Caco-2 (cell line): ENCODE measurements around the gene SEMA4G. TPM values are rescaled to one million over a fixed set of nuclear protein-coding genes. Genes with fewer than 3 reads are reported as not detected.

ENCODE experiments used
- BruUV-seq: library from RNA; stranded (reverse); fragments of 400-500 nt; replicated peaks from 2 replicates; lab custom pipeline; 2021; lab: Mats Ljungman, UMichigan
- CTCF ChIA-PET: fragments of 300-600 bp; sonication (Branson Sonifier 250); formaldehyde crosslinking; loops from one replicate; lab custom pipeline; 2022; ENCODE audit warnings: antibody characterized with exemption; lab: Charles Lee
- POLR2A ChIA-PET: fragments of 300-600 bp; sonication (Branson Sonifier 250); formaldehyde crosslinking; loops from one replicate; lab custom pipeline; 2022; ENCODE audit warnings: antibody characterized with exemption; lab: Charles Lee
- DNase-seq, 2 experiments: peaks; one replicate each; pipeline versions ENCODE4 v3.0.0 to v3.0.0-alpha.2; 2020 to 2022
- H3K27me3 ChIP-seq: replicated peaks from 2 replicates; pipeline ENCODE4 v1.6.0; 2011; ENCODE audit warnings: low read length; ENCODE audit not compliant: control insufficient read depth, insufficient read depth
- H3K36me3 ChIP-seq: 2 replicates; pipeline ENCODE4 v1.5.1; 2011; ENCODE audit warnings: low read length; ENCODE audit not compliant: control insufficient read depth, insufficient read depth
- H3K4me1 ChIP-seq: fragments of 250-450 bp; sonication (Bioruptor Pico); 2 replicates; pipeline ENCODE4 v1.5.1; 2020; ENCODE audit warnings: mild to moderate bottlenecking
- H3K4me3 ChIP-seq: 2 replicates; pipeline ENCODE4 v1.5.1; 2011; ENCODE audit warnings: low read depth, mild to moderate bottlenecking, control low read depth, low read length
- H3K9me3 ChIP-seq: fragments of 250-450 bp; sonication (Bioruptor Pico); 2 replicates; pipeline ENCODE4 v1.5.1; 2020; ENCODE audit warnings: mild to moderate bottlenecking, moderate library complexity
- H3K27ac Mint-ChIP-seq: one replicate; pipeline ENCODE4 v1.8.0; 2022; ENCODE audit warnings: mixed read lengths; ENCODE audit not compliant: unreplicated experiment
- H3K27me3 Mint-ChIP-seq: one replicate; pipeline ENCODE4 v1.8.0; 2022; ENCODE audit warnings: mixed read lengths; ENCODE audit not compliant: insufficient read depth, unreplicated experiment
- H3K36me3 Mint-ChIP-seq: one replicate; pipeline ENCODE4 v1.8.0; 2022; ENCODE audit warnings: mild to moderate bottlenecking, mixed read lengths; ENCODE audit not compliant: insufficient read depth, unreplicated experiment
- H3K4me1 Mint-ChIP-seq: one replicate; pipeline ENCODE4 v1.8.0; 2022; ENCODE audit warnings: low read depth, mixed read lengths; ENCODE audit not compliant: unreplicated experiment
- H3K4me3 Mint-ChIP-seq: one replicate; pipeline ENCODE4 v1.8.0; 2022; ENCODE audit warnings: mild to moderate bottlenecking, moderate library complexity, mixed read lengths; ENCODE audit not compliant: unreplicated experiment
- H3K9me3 Mint-ChIP-seq: one replicate; pipeline ENCODE4 v1.8.0; 2022; ENCODE audit warnings: mixed read lengths; ENCODE audit not compliant: unreplicated experiment
- intact Hi-C: fragments of 100-400 bp; cut with micrococcal nuclease; formaldehyde crosslinking; loops from one replicate; pipeline ENCODE4 v1.10.0; 2022; ENCODE audit not compliant: unreplicated experiment
- total RNA-seq: library from RNA; stranded (reverse); gene quantifications from 2 replicates; pipeline ENCODE4 v1.2.3, GENCODE V29; 2022
- TF ChIP-seq, protein P1 (sequence below), 2 experiments: fragments of 200-600 bp in 1 of 2; IDR thresholded peaks; 1 replicate in 1 of 2; 2 replicates in 1 of 2; pipeline versions ENCODE4 v1.5.1 to v1.8.0; 2011 to 2022; ENCODE audit warnings: antibody characterized with exemption in 1 of 2, control low read depth in 1 of 2, inconsistent platforms in 1 of 2, low read depth in 1 of 2, low read length in 1 of 2, mild to moderate bottlenecking in 1 of 2, moderate library complexity in 1 of 2; ENCODE audit not compliant: insufficient read depth in 1 of 2, severe bottlenecking in 1 of 2, unreplicated experiment in 1 of 2

Gene SEMA4G
- total RNA-seq, 1 experiment from 2014 or later = 81.2 TPM

DNA sequence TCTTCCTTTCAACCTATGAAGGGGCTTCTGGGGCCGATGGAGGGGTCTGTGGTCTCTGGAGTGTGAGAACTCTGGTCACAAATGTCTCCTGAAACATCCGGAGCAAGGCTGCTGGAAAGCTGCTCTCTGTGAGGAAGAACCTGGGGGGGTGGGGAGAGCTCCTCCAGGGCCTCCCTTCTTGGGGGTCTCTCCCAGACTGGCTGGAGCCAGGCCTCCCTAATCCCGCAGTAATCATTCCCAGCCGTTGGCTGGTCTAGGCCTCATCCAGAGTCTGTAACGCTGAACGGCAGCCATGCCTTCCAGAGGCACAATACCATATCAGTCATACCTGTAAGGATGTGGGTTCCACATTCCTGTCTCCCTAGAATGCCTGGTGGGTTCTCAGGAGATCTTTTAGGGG, 25.9 kb downstream of the SEMA4G start:
- Mint-ChIP-seq H3K36me3 (peaks cover 57% of the 10 kb centered on the region), H3K4me3 (no peak overlapping the region), H3K27ac (peak overlapping the region; percentile 43), H3K4me1 (peaks cover 12% of the 10 kb centered on the region), H3K27me3 (no peaks in the 10 kb centered on the region), H3K9me3 (no peaks in the 10 kb centered on the region)
- no peak for DNase-seq
- intact Hi-C loops = no loop called here
- no TSS peak for BruUV-seq
- H3K36me3 ChIP-seq = peaks cover 1% of the 10 kb centered on the region
- no peaks in the 10 kb centered on the region for H3K27me3 ChIP-seq
- peaks cover 12% of the 10 kb centered on the region for H3K4me1 ChIP-seq
- ChIA-PET CTCF (interaction anchor here (0.7 to 7.1 kb wide), 4 partner anchors 16 to 540 kb away, joined by 3 to 58 read pairs (median 28); no protein-coding TSS in a partner anchor), POLR2A (no interaction called here)
- H3K9me3 ChIP-seq = no peaks in the 10 kb centered on the region
- TF ChIP-seq, protein P1, sequence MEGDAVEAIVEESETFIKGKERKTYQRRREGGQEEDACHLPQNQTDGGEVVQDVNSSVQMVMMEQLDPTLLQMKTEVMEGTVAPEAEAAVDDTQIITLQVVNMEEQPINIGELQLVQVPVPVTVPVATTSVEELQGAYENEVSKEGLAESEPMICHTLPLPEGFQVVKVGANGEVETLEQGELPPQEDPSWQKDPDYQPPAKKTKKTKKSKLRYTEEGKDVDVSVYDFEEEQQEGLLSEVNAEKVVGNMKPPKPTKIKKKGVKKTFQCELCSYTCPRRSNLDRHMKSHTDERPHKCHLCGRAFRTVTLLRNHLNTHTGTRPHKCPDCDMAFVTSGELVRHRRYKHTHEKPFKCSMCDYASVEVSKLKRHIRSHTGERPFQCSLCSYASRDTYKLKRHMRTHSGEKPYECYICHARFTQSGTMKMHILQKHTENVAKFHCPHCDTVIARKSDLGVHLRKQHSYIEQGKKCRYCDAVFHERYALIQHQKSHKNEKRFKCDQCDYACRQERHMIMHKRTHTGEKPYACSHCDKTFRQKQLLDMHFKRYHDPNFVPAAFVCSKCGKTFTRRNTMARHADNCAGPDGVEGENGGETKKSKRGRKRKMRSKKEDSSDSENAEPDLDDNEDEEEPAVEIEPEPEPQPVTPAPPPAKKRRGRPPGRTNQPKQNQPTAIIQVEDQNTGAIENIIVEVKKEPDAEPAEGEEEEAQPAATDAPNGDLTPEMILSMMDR (IDR thresholded peaks at IDR 0.05; ENCODE audit: insufficient read depth in 1 of 2, low read depth in 1 of 2, low read length in 1 of 2, severe bottlenecking in 1 of 2, unreplicated experiment in 1 of 2) = no peak
- no peak overlapping the region for H3K4me3 ChIP-seq

DNA sequence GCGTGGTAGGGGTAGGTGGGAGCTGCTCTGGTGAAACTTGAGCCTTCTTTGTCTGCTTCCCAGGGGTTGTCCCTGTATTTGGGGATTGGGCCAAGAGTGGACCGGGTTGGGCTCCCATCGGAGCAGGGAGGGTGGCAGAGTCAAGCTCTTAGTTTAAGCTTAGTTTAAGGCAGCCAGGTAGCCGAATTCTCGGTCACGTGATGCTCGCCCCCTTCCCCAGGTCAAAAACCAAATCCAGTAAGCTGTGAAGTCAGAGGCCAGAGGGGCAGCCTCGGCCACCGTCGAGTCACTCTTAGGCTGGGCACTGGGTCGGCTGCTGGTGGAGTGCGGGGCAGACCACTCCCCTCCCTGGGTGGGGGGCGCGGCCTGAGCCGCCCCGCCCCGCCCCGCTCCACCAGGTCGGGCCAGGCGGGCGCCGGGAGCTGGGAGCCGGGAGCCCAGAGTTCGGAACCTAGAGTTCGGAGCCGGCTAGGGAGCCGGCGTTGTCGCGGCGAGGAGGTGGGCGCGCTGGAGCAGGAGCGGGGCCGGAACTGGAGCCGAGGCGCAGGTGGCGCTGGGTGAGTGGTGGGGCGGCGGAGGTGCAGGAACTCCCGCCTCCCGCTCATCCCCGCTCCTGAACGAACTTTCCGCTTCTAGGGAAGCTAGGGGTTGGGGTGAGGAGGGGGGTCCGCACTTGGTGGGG, 27.5 kb downstream of the SEMA4G start:
- Mint-ChIP-seq H3K27me3 (no peaks in the 10 kb centered on the region), H3K27ac (peak overlapping the region; percentile 64), H3K9me3 (no peaks in the 10 kb centered on the region), H3K36me3 (peaks cover 49% of the 10 kb centered on the region), H3K4me3 (peak overlapping the region; percentile 81), H3K4me1 (peaks cover 19% of the 10 kb centered on the region)
- peak overlapping the region; percentile 94 for H3K4me3 ChIP-seq
- CTCF ChIA-PET = interaction anchor here (0.6 to 7.1 kb wide), 16 partner anchors 8 to 118 kb away, joined by 3 to 58 read pairs (median 8); partner anchors contain the start of genes KAZALD1, MRPL43, PDZD7 and SEMA4G
- no TSS peak for BruUV-seq
- TF ChIP-seq, protein P1 (IDR thresholded peaks at IDR 0.05; ENCODE audit: insufficient read depth in 1 of 2, low read depth in 1 of 2, low read length in 1 of 2, severe bottlenecking in 1 of 2, unreplicated experiment in 1 of 2) = no peak
- peaks cover 1% of the 10 kb centered on the region for H3K36me3 ChIP-seq
- H3K27me3 ChIP-seq = no peaks in the 10 kb centered on the region
- no peaks in the 10 kb centered on the region for H3K9me3 ChIP-seq
- peaks cover 18% of the 10 kb centered on the region for H3K4me1 ChIP-seq
- peak in 1 of 2 experiments; percentile 73 for DNase-seq
- intact Hi-C loops = loop anchor here (1.0 kb wide), 2 partner anchors 16 to 26 kb away; no protein-coding TSS in a partner anchor
- POLR2A ChIA-PET = interaction anchor here (0.5 to 1.0 kb wide), 2 partner anchors 27 to 34 kb away, joined by 3 to 5 read pairs; partner anchors contain the start of genes PDZD7 and SFXN3

DNA sequence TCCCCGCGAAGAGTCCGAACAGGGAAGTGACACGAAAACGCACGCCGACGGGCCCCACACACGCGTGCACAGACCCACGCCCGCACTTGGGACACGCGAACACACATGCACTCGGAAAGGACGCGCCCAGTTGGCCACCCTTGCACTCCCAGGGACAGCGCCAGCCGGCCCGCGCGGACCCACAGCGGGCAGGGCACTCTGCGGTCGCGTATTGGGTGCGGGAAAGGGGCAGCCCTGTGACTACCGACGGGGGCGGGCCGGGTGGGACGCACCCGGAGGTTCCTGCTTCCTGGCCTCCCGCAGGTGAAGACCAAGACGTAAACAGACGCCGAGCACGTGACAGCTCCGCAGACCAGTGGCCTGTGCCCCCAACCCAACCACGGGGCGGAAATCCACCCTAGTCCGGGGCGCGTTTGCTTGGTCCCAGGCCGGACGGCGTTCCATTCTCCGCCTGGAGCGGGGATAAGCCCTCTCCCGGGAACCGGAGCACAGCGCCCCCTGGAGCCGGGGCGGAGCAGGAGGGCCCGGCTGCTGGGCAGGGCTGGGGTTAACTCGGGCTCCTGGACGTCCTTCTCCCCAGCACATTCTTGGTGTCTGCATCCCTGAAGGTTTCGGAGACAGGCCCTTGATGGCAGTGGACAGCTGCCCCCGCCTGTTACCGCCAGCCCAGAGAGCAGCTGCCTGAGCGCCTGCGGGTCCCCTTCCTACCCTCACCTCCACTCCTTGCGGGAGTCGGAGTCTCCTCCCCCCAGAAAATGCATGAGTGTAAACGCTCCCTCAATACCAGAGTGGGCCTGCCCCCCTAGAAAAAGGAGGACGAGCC, 28.3 kb downstream of the SEMA4G start:
- intact Hi-C loops = loop anchor here (1.0 to 2.0 kb wide), 3 partner anchors 16 to 69 kb away; no protein-coding TSS in a partner anchor
- Mint-ChIP-seq H3K4me3 (peak overlapping the region; percentile 81), H3K9me3 (no peaks in the 10 kb centered on the region), H3K27ac (peak overlapping the region; percentile 74), H3K27me3 (no peaks in the 10 kb centered on the region), H3K4me1 (peaks cover 19% of the 10 kb centered on the region), H3K36me3 (peaks cover 48% of the 10 kb centered on the region)
- peak; percentile 92 to 94 for DNase-seq
- Histone ChIP-seq H3K9me3 (no peaks in the 10 kb centered on the region), H3K27me3 (no peaks in the 10 kb centered on the region), H3K4me1 (peaks cover 18% of the 10 kb centered on the region), H3K4me3 (peak overlapping the region; percentile 94), H3K36me3 (peaks cover 1% of the 10 kb centered on the region)
- CTCF ChIA-PET = interaction anchor here (0.6 to 7.1 kb wide), 20 partner anchors 9 to 119 kb away, joined by 3 to 58 read pairs (median 7); partner anchors contain the start of genes KAZALD1, MRPL43, PDZD7 and SEMA4G
- TF ChIP-seq, protein P1 (IDR thresholded peaks at IDR 0.05; ENCODE audit: insufficient read depth in 1 of 2, low read depth in 1 of 2, low read length in 1 of 2, severe bottlenecking in 1 of 2, unreplicated experiment in 1 of 2) = peak; percentile 90 to 97
- POLR2A ChIA-PET = interaction anchor here (0.5 to 1.0 kb wide), 3 partner anchors 27 to 33 kb away, joined by 3 to 5 read pairs (median 3); partner anchors contain the start of genes PDZD7 and SFXN3
- no TSS peak for BruUV-seq
